ENCODE results near the gene KRTAP16-1.
"Not testable (repeated sequence)": the region's sequence is repeated elsewhere in the genome, so short reads cannot be mapped to it uniquely, and the experiment has no call there.

The KRTAP16-1 gene

GRCh38 chr17:41301204-41301790 is 7.8 kb downstream of the KRTAP16-1 start:
- no peak for DNase-seq

- DNase-seq = no peak
These were observed 10.5 kb downstream of the KRTAP16-1 start for GRCh38 chr17:41298458-41299135.

GRCh38 chr17:41296846-41297245 is 12.3 kb downstream of the KRTAP16-1 start:
- DNase-seq = no peak

- no peak for DNase-seq
These were observed 15.1 kb downstream of the KRTAP16-1 start for GRCh38 chr17:41294016-41294415.

GRCh38 chr17:41287050-41287449 is 22.1 kb downstream of the KRTAP16-1 start:
- no peak for DNase-seq

GRCh38 chr17:41284546-41284945 is 24.6 kb downstream of the KRTAP16-1 start:
- DNase-seq = no peak

GRCh38 chr17:41284043-41284442 is 25.1 kb downstream of the KRTAP16-1 start:
- no peak for DNase-seq

GRCh38 chr17:41278176-41278955 is 30.7 kb downstream of the KRTAP16-1 start:
- no peak for DNase-seq

- not testable (repeated sequence) for DNase-seq
These were observed 33.4 kb downstream of the KRTAP16-1 start, which contains the start of gene KRTAP9-7 for GRCh38 chr17:41275648-41276190. TSS of gene KRTAP9-7 (plus strand) at chr17:41275698. CDS start at chr17:41275698, 0 bp downstream.

GRCh38 chr17:41271858-41272257 is 37.3 kb downstream of the KRTAP16-1 start:
- no peak for DNase-seq

- not testable (repeated sequence) for DNase-seq
These were observed 37.8 kb downstream of the KRTAP16-1 start for GRCh38 chr17:41271323-41271722.

- DNase-seq = no peak
These were observed 41.4 kb downstream of the KRTAP16-1 start for GRCh38 chr17:41267711-41268110.

GRCh38 chr17:41265078-41265477 is 44.0 kb downstream of the KRTAP16-1 start, which contains the start of gene KRTAP9-6:
TSS of gene KRTAP9-6 (plus strand) at chr17:41265378. CDS start at chr17:41265378, 0 bp downstream.
- DNase-seq = no peak

- DNase-seq = no peak
These were observed 44.5 kb downstream of the KRTAP16-1 start for GRCh38 chr17:41264599-41264998.

- no peak for DNase-seq
These were observed 45.9 kb downstream of the KRTAP16-1 start for GRCh38 chr17:41263212-41263611.

- DNase-seq = no peak
These were observed 50.7 kb downstream of the KRTAP16-1 start for GRCh38 chr17:41258406-41258805.

Measured in NCI-H526 treated with DMSO at 0.1 percent for 48 hours (cell line).